HepG2 (cell line): ENCODE data around the gene HTRA2. TPM values are rescaled to one million over a fixed set of nuclear protein-coding genes. Genes with fewer than 3 reads are reported as not detected.

Experiments
- AGO2 ChIP-seq: fragments of 200-400 bp; formaldehyde crosslinking; optimal IDR thresholded peaks from 2 replicates; pipeline ENCODE3; 2017; ENCODE audit warnings: mild to moderate bottlenecking, low read depth, low read length, moderate library complexity
- AHDC1 ChIP-seq: sonication (generic); formaldehyde crosslinking; IDR thresholded peaks from 2 replicates; pipeline ENCODE4 v1.5.1; 2020; ENCODE audit warnings: mild to moderate bottlenecking, missing genetic modification reagents, borderline replicate concordance
- GFI1 ChIP-seq: sonication (generic); formaldehyde crosslinking; IDR thresholded peaks from 2 replicates; pipeline ENCODE4 v1.5.0; 2020; ENCODE audit warnings: missing genetic modification reagents, mild to moderate bottlenecking, borderline replicate concordance
- KDM6A ChIP-seq: IDR thresholded peaks from 2 replicates; pipeline ENCODE4 v1.6.1; 2016; ENCODE audit warnings: low read depth
- PAXIP1 ChIP-seq: sonication (generic); formaldehyde crosslinking; conservative IDR thresholded peaks from 2 replicates; pipeline ENCODE4 v1.4.0; 2020; ENCODE audit warnings: mild to moderate bottlenecking, missing genetic modification reagents, moderate library complexity
- POLR2AphosphoS2 ChIP-seq: IDR thresholded peaks from 2 replicates; pipeline ENCODE4 v1.6.1; 2011; ENCODE audit warnings: low read depth, low read length, improper control_type of control experiment
- SP140L ChIP-seq: sonication (generic); formaldehyde crosslinking; IDR thresholded peaks from 2 replicates; pipeline ENCODE4 v1.4.0; 2020; ENCODE audit warnings: missing genetic modification reagents, borderline replicate concordance
- SP4 ChIP-seq: sonication (generic); formaldehyde crosslinking; IDR thresholded peaks from 2 replicates; pipeline ENCODE4 v1.8.1; 2023; ENCODE audit warnings: mild to moderate bottlenecking, missing genetic modification reagents
- ZBTB39 ChIP-seq: sonication (generic); formaldehyde crosslinking; IDR thresholded peaks from 2 replicates; pipeline ENCODE4 v1.5.0; 2020; ENCODE audit warnings: missing genetic modification reagents
- ZNF10 ChIP-seq: sonication (generic); formaldehyde crosslinking; IDR thresholded peaks from 2 replicates; pipeline ENCODE4 v1.4.0; 2020; ENCODE audit warnings: mild to moderate bottlenecking, low read depth, missing genetic modification reagents, borderline replicate concordance
- ZNF558 ChIP-seq: sonication (generic); formaldehyde crosslinking; IDR thresholded peaks from 2 replicates; pipeline ENCODE4 v1.9.0; 2022; ENCODE audit warnings: mild to moderate bottlenecking, missing genetic modification reagents, borderline replicate concordance
- ZNF577 ChIP-seq: sonication (generic); formaldehyde crosslinking; IDR thresholded peaks from 2 replicates; pipeline ENCODE4 v1.4.0; 2020; ENCODE audit warnings: mild to moderate bottlenecking, low read depth, missing genetic modification reagents, borderline replicate concordance
- ZNF720 ChIP-seq: sonication (generic); formaldehyde crosslinking; IDR thresholded peaks from 2 replicates; pipeline ENCODE4 v1.4.0; 2020; ENCODE audit warnings: missing genetic modification reagents
- ZNF781 ChIP-seq: sonication (generic); formaldehyde crosslinking; IDR thresholded peaks from 2 replicates; pipeline ENCODE4 v1.5.1; 2020; ENCODE audit warnings: borderline replicate concordance, mild to moderate bottlenecking, missing genetic modification reagents; ENCODE audit errors: not compliant biosample characterization
- ZNF839 ChIP-seq: sonication (generic); formaldehyde crosslinking; IDR thresholded peaks from 2 replicates; pipeline ENCODE4 v1.4.0; 2020; ENCODE audit warnings: missing genetic modification reagents, mild to moderate bottlenecking, borderline replicate concordance
- ZSCAN29 ChIP-seq: sonication (generic); formaldehyde crosslinking; conservative IDR thresholded peaks from 2 replicates; pipeline ENCODE4 v1.4.0; 2020; ENCODE audit warnings: mild to moderate bottlenecking, missing genetic modification reagents
- polyA plus RNA-seq, 8 experiments: library from polyadenylated mRNA; depleted of rRNA in 3 of 8; stranded (reverse) in 7 of 8; unstranded in 1 of 8; fragments of >200 nt; fragmentation: Illumina TruSeq in 4 of 8; extraction: Trizol in 4 of 8; gene quantifications; 2 replicates each; pipeline versions ENCODE4 v1.2.1 to v1.2.3, GENCODE V29; 2011 to 2016; ENCODE audit warnings: low read depth in 4 of 8, missing spikeins in 1 of 8, mixed read lengths in 1 of 8; ENCODE audit not compliant: insufficient read depth in 1 of 8
- total RNA-seq, 5 experiments: library from RNA; depleted of rRNA; stranded (reverse); fragments of >200 nt; fragmentation: Illumina TruSeq; extraction: Trizol; gene quantifications; 2 replicates each; pipeline ENCODE4 v1.2.3, GENCODE V29; 2016; ENCODE audit warnings: low read depth in 1 of 5

The HTRA2 gene
- total and polyA plus RNA-seq, 2 of the 13 experiments (the other 11 are each of a cell fraction or from before 2014, with no cell fraction given): 47.7 to 50.3 TPM

- TF ChIP-seq AHDC1 (CRISPR knock-in tag): no peak
- no peak for TF ChIP-seq AGO2
- TF ChIP-seq SP140L (CRISPR knock-in tag): no peak
- peak; percentile 51 for TF ChIP-seq PAXIP1 (CRISPR knock-in tag)
- no peak for TF ChIP-seq POLR2AphosphoS2
- no peak for TF ChIP-seq GFI1
- no peak for TF ChIP-seq KDM6A (CRISPR knock-in tag)
- no peak for TF ChIP-seq ZNF720 (CRISPR knock-in tag)
- TF ChIP-seq ZNF781 (CRISPR knock-in tag): no peak
- TF ChIP-seq ZNF839 (CRISPR knock-in tag): no peak
- no peak for TF ChIP-seq ZBTB39 (CRISPR knock-in tag)
- no peak for TF ChIP-seq ZSCAN29 (CRISPR knock-in tag)
- no peak for TF ChIP-seq ZNF577 (CRISPR knock-in tag)
- TF ChIP-seq ZNF10 (CRISPR knock-in tag): no peak
- TF ChIP-seq SP4 (CRISPR knock-in tag): no peak
- no peak for TF ChIP-seq ZNF558 (CRISPR knock-in tag)
These were observed 43.6 kb upstream of the HTRA2 start (continued) for GRCh38 chr2:74486141-74486540.
